ENCODE data around the gene ZNHIT6.

GRCh38 chr1:85705940-85706339 lies 2.3 kb downstream of the ZNHIT6 start:
- TF ChIP-seq CTCF (IDR thresholded peaks at IDR 0.05) (no peak), ELF1 (IDR thresholded peaks at IDR 0.05) (no peak)

Data from SK-N-SH (cell line).